ENCODE results near the gene TYW1B.
"Not testable (repeated sequence)": the region's sequence is repeated elsewhere in the genome, so short reads cannot be mapped to it uniquely, and the experiment has no call there.

Gene TYW1B

GRCh38 chr7:72754312-72754711, 73.7 kb downstream of the TYW1B start:
- DNase-seq (ENCODE audit: low read depth): no peak

- no peak for DNase-seq (ENCODE audit: low read depth)
Observed at GRCh38 chr7:72753781-72754180, 74.2 kb downstream of the TYW1B start.

DNA sequence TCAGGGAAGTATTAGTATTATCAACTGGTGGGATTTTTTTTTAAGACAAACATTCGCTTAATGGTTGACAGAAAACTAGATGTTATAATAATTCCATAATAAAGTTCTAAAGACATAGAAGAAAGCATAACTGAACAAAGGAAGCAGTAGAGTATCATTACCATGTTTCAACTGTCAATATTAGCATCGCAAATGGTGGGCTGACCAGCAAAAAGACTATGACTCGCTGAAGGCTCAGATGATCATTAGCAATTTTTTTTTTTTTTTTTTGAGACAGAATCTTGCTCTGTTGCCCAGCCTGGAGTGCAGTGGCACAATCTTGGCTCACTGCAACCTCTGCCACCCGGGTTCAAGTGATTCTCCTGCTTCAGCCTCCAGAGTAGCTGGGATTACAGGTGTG, 74.8 kb downstream of the TYW1B start:
- not testable (repeated sequence) for DNase-seq (ENCODE audit: low read depth)

DNA sequence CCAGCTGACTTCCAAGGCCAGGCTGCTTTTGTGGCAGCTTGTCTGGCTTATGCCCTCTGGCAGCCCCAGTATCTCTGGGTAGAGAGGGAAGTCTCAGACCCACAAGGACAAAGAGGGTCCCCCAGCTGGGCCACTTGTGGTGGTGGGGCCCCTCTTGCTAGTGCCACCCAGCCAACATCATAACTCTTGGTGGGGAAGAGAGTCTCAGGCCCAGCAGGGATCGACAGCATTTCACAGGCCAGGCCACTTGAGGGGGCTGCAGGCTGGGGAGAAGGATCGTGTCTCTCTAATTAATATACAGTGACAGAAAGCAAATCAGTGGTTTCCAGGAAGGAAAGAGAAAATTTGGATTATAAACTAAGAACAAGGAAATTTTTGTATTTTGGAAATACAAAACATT, 76.0 kb downstream of the TYW1B start:
- no peak for DNase-seq (ENCODE audit: low read depth)

- DNase-seq (ENCODE audit: low read depth): no peak
Observed at GRCh38 chr7:72751378-72751777, 76.6 kb downstream of the TYW1B start.

DNA sequence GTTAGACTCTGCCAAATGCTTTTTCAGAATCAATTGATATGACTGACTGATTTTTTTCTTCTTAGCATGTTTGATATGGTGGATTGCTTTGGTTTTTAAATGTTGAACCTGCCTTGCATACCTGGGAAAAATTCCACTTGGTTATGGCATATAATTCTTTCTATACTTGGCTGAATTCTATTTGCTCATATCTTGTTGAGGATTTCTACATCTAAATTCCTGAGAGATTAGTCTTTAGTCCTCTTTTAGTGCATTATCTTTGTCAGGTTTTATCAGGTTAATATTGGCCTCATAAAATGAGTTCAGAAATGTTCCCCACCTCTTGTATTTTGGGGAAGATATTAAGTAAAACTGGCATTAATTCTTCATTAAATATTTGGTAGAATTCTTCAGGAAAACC, 79.4 kb downstream of the TYW1B start:
- DNase-seq (ENCODE audit: low read depth): not testable (repeated sequence)

DNA sequence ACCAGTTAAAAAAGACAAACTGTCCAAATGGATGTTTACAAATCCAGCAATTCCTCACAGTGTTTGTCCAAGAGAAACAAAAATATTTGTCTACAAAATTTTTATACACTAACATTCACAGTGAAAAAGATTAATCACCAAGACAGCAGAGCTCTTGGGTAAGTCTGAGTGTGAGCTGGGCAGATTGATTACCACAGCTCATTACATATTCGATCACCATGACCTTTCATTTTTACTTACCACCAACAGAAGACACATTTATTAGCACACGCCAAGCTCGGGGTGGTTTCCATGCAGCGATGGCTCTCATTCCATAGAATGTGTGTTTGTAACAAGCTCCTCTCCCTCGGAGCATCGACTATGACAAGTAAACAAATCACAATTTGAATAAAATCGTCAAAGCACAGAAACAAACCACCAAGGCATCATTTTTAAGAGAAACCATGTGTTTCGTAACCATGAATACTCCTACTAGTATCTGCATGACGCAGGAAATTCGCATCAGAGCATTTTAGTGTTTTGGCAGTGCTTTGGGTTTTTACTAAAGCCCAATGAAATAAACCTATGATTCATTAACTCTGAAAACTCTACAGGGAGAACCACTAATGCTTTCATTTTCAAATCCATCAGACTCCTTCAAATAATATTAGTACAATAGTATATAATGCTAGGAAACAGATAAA, 83.6 kb downstream of the TYW1B start:
- not testable (repeated sequence) for DNase-seq (ENCODE audit: low read depth)

DNA sequence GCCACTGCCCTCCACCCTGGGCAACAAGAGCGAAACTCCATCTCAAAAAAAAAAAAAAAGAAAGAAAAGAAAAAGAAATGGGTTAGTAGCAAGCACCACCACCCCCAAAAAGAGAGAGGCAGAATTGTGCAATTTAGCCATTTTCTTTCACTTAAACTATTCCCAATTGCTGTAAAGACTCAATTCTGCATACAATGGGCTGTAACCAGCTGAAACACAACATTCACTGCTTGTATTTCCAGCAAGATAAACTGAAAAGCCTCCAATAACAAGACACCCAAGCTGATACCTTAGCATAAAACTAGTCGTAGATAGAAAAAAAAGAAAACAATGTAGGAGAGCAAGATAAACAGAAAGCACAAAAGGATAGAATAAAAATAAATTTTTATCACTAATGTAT, 84.2 kb downstream of the TYW1B start:
- not testable (repeated sequence) for DNase-seq (ENCODE audit: low read depth)

- not testable (repeated sequence) for DNase-seq (ENCODE audit: low read depth)
Observed at GRCh38 chr7:72739716-72740115, 88.3 kb downstream of the TYW1B start.

- not testable (repeated sequence) for DNase-seq (ENCODE audit: low read depth)
Observed at GRCh38 chr7:72735855-72736254, 92.1 kb downstream of the TYW1B start.

- DNase-seq (ENCODE audit: low read depth): not testable (repeated sequence)
Observed at GRCh38 chr7:72730815-72731214, 97.2 kb downstream of the TYW1B start.

DNA sequence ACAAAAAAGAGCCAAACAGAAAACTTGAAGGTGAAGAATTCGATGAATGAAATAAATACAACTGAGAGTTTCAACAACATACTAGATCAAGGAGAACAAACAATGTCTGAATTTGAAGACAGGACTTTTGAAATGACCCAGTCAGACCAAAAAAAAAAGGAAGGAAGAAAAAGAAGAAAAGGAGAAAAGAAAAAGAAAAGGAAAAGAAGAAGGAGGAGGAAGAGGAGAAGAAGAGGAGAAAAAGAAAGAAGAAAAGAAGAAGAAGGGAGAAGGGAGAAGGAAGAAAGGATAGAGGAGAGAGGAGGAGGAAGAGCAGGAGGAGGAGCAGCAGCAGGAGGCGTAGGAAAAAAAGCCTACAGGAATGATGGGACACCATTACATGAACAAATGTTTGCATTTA, 97.6 kb downstream of the TYW1B start:
- DNase-seq (ENCODE audit: low read depth): not testable (repeated sequence)

DNA sequence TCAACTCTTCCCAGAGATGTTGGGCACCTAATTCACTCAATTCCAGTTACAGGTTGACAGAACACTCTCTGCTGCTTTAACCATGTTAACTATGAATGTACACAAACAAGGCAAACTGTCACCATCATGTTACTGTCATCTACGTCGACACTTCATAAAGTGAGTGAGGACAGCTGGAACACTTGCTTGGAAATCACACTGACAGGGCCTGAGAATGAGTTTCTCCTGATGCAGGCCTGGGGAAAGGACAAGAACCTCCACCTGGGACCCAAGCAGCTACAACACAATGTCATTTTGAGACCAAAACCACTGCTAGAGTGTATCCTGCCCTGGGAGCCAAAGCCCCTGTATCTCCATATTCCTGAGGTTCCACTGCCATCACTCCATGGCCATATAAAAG, 98.9 kb downstream of the TYW1B start:
- DNase-seq (ENCODE audit: low read depth): not testable (repeated sequence)

DNA sequence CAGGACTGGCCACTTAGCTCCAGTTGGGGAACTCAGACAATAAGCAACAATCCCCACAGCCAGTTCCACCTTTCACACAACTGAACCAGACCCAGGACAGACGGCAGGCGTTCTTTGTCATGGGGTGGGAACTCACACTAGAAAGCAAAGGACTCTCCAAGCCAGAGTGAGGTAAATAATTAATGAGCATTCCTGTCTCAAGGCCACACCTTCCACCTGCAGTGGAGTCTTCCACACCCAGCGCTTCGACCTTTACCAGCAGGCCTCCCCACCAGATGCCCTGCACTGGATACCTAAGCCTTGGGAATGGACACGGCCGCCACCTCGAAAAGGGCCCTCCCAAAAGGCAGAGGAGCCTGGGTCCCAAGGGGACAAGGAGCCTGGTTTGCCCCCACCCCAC, 105.3 kb downstream of the TYW1B start:
- not testable (repeated sequence) for DNase-seq (ENCODE audit: low read depth)

DNA sequence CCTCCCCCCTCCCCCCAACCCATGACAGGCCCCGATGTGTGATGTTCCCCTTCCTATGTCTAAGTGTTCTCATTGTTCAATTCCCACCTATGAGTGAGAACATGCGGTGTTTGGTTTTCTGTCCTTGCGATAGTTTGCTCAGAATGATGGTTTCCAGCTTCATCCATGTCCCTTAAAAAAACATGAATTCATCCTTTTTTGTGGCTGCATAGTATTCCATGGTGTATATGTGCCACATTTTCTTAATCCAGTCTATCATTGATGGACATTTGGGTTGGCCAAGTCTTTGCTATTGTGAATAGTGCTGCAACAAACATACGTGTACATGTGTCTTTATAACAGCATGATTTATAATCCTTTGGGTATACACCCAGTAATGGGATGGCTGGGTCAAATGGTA, 107.1 kb downstream of the TYW1B start:
- not testable (repeated sequence) for DNase-seq (ENCODE audit: low read depth)

DNA sequence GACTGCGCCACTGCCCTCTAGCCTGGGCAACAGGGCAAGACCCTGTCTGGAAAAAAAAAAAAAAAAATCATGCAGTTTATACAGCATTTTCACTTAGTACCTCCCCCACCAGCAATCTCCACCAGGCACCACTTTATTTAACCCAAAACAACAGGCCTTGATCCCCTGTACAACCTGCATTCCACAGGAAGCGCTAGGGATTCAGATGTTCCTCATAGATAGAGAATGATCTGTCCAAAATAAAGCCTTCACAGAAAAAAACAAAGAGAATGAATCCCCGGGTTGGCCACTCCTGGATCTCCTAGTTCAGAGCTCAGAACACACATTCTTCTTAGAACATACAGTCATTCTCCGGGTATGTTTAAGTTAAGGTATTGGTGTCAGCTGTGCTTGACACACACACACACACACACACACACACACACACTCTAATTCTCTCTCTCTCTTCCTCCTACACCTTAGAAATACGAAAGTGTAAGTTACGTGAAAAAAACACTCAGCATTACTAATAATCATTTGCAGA, 110.7 kb downstream of the TYW1B start:
- not testable (repeated sequence) for DNase-seq (ENCODE audit: low read depth)

DNA sequence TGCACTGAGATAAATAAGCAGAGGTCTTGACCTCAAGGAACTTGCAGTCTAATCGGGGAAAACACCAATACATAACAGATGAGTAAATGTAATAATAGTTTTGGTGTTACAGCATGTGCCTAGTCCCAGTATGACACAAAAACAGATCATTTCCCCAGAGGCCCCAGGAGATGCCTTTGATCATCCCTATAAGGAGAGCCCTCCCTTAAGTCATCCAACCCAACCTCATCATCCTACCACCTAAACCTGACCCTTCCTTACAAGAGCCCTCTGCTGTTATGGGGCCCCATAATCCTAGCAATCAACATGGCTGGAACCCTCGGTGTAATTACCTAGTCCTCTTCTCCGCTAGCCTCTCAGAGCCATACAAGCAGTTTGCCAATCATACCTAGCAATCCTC, 116.1 kb downstream of the TYW1B start:
- not testable (repeated sequence) for DNase-seq (ENCODE audit: low read depth)

GRCh38 chr7:72710983-72711382, 117.0 kb downstream of the TYW1B start:
- no peak for DNase-seq (ENCODE audit: low read depth)

GRCh38 chr7:72709909-72710308, 118.1 kb downstream of the TYW1B start:
- DNase-seq (ENCODE audit: low read depth): no peak

DNA sequence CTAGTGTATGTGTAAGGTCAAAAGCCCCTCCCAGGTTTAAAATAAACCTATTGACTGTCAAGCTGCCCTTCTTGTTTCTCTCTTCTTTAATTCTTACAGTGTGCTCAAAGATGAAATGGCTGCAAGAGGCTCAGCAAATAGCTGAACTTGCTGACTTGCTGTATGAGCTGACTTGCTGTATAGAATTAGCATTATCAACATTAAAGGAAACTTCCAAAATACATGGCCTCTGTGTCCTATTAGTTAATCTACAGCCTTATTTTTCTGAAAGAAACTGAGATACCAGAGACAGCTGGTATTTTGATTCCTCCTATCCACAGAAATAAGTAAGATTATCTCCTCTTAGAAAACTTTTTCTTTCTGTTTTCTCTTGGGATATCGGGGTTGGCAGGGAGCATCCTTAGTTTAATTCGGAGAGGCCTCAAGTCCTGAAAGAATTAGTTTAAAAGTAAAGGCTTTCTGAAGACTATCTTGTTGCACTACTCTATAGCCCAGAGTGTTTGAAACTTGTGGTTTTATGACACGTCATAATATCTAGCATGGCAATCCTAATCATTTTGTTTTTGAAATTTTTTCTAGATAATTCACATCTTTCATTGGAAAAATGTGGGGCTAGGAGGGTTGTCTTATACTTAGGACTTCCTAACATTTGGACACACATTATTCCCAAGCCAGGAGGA, 119.5 kb downstream of the TYW1B start:
- DNase-seq (ENCODE audit: low read depth): not testable (repeated sequence)

GRCh38 chr7:72706521-72706920, 121.5 kb downstream of the TYW1B start:
- no peak for DNase-seq (ENCODE audit: low read depth)

GRCh38 chr7:72705693-72706092, 122.3 kb downstream of the TYW1B start:
- not testable (repeated sequence) for DNase-seq (ENCODE audit: low read depth)

DNA sequence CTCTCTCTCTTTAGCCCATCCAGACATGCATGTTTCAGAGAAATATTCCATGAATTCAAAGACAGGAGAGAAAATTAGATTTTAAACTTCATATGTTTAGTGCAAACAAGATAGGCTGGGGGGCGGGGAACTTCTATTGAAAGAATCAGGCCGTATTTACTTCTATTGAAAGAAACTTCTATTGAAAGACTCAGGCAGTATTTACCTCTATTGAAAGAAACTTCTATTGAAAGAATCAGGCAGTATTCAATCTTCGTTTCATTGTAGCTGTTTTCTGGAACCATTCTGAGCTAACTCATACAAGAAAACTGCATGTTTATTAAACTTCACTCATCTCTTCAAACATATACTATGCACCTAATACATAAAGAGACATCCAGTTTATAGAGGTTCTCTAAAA, 123.1 kb downstream of the TYW1B start:
- DNase-seq (ENCODE audit: low read depth): no peak
